Endothelial cell of umbilical vein (primary cell): ENCODE data around the gene RPH3AL. TPM values are rescaled to one million over a fixed set of nuclear protein-coding genes. Genes with fewer than 3 reads are reported as not detected.

Experiments used
- BruUV-seq: library from RNA; stranded (reverse); fragments of 400-500 nt; replicated peaks from 2 replicates; lab custom pipeline; 2021; lab: Mats Ljungman, UMichigan
- CTCF ChIA-PET: fragments of 300-600, 350-600 bp; sonication (Branson Sonifier 250); formaldehyde crosslinking; loops from one replicate; lab custom pipeline; 2021; ENCODE audit warnings: antibody characterized with exemption, inconsistent platforms; lab: Charles Lee
- POLR2A ChIA-PET: fragments of 300-600, 350-600 bp; sonication (Branson Sonifier 250); formaldehyde crosslinking; loops from one replicate; lab custom pipeline; 2021; ENCODE audit warnings: antibody characterized with exemption, inconsistent platforms; lab: Charles Lee
- DNase-seq: peaks from one replicate; pipeline ENCODE4 v3.0.0-alpha.2; 2011; ENCODE audit warnings: low read depth, low spot score
- FAIRE-seq: peaks from 2 replicates; lab custom pipeline; 2011; peaks lifted over from hg19 to GRCh38; lab: Jason Lieb, UNC
- H2AFZ ChIP-seq: 2 replicates; pipeline ENCODE4 v1.6.0; 2012; ENCODE audit warnings: low read depth, low read length, control low read depth, inconsistent platforms
- H3K27ac ChIP-seq: 2 replicates; pipeline ENCODE4 v1.5.1; 2011; ENCODE audit warnings: low read depth, mild to moderate bottlenecking, control low read depth, low read length, moderate library complexity; ENCODE audit not compliant: insufficient read depth
- H3K27me3 ChIP-seq, 2 experiments: 2 replicates each; pipeline versions ENCODE4 v1.6.0 to v1.6.1; 2011; ENCODE audit warnings: low read length in 2 of 2, mixed read lengths in 1 of 2; ENCODE audit not compliant: control insufficient read depth in 2 of 2, insufficient read depth in 2 of 2
- H3K36me3 ChIP-seq, 2 experiments: 2 replicates in 1 of 2; 3 replicates in 1 of 2; pipeline ENCODE4 v1.5.1; 2011; ENCODE audit warnings: low read length in 2 of 2, mild to moderate bottlenecking in 1 of 2, moderate library complexity in 1 of 2; ENCODE audit not compliant: control insufficient read depth in 2 of 2, insufficient read depth in 2 of 2; ENCODE audit errors: extremely low read depth in 1 of 2
- H3K4me1 ChIP-seq: 3 replicates; pipeline ENCODE4 v1.5.1; 2011; ENCODE audit warnings: mild to moderate bottlenecking, low read length; ENCODE audit not compliant: control insufficient read depth, insufficient read depth; ENCODE audit errors: extremely low read depth
- H3K4me2 ChIP-seq: 2 replicates; pipeline ENCODE4 v1.6.1; 2011; ENCODE audit warnings: low read length, control low read depth, mixed read lengths; ENCODE audit not compliant: insufficient read depth
- H3K4me3 ChIP-seq, 3 experiments: fragments of 200-600 bp in 1 of 3; sonication (generic), shearing (Covaris generic) in 1 of 3; replicated peaks in 1 of 3; 2 replicates each; pipeline ENCODE4 v1.5.1; 2011 to 2016; ENCODE audit warnings: control low read depth in 3 of 3, low read length in 3 of 3, mild to moderate bottlenecking in 2 of 3, inconsistent platforms in 1 of 3, low read depth in 1 of 3, moderate library complexity in 1 of 3; ENCODE audit not compliant: insufficient read depth in 1 of 3
- H3K79me2 ChIP-seq: 2 replicates; pipeline ENCODE4 v1.6.0; 2012; ENCODE audit warnings: low read length, inconsistent platforms; ENCODE audit not compliant: control insufficient read depth, insufficient read depth
- H3K9ac ChIP-seq: replicated peaks from 2 replicates; pipeline ENCODE3; 2011; ENCODE audit warnings: low read length, control low read depth; ENCODE audit not compliant: insufficient read depth; ENCODE audit errors: extremely low read depth
- H3K9me1 ChIP-seq: replicated peaks from 3 replicates; pipeline ENCODE4 v1.6.0; 2011; ENCODE audit warnings: mild to moderate bottlenecking, low read length; ENCODE audit not compliant: control insufficient read depth, insufficient read depth; ENCODE audit errors: extremely low read depth
- H3K9me3 ChIP-seq: replicated peaks from 2 replicates; pipeline ENCODE4 v1.5.1; 2012; ENCODE audit warnings: low read length, inconsistent platforms; ENCODE audit not compliant: control insufficient read depth, insufficient read depth
- H4K20me1 ChIP-seq: replicated peaks from 2 replicates; pipeline ENCODE3; 2011; ENCODE audit warnings: mild to moderate bottlenecking, low read length; ENCODE audit not compliant: control insufficient read depth, insufficient read depth; ENCODE audit errors: extremely low read depth
- EZH2 ChIP-seq: IDR thresholded peaks from 2 replicates; pipeline ENCODE4 v1.6.1; 2012; ENCODE audit warnings: borderline replicate concordance, low read depth, mild to moderate bottlenecking, moderate library complexity, low read length, inconsistent platforms; ENCODE audit not compliant: severe bottlenecking
- FOS ChIP-seq: IDR thresholded peaks from 2 replicates; pipeline ENCODE4 v1.6.1; 2011; ENCODE audit warnings: mild to moderate bottlenecking, low read length, moderate library complexity, borderline replicate concordance; ENCODE audit not compliant: insufficient read depth
- GATA2 ChIP-seq: IDR thresholded peaks from 2 replicates; pipeline ENCODE4 v1.7.0; 2011; ENCODE audit warnings: low read depth, mild to moderate bottlenecking, moderate library complexity, mixed read lengths, low read length; ENCODE audit not compliant: insufficient read length, insufficient read depth
- JUN ChIP-seq: IDR thresholded peaks from 2 replicates; pipeline ENCODE4 v1.6.1; 2011; ENCODE audit warnings: borderline replicate concordance, low read depth; ENCODE audit not compliant: insufficient read length, insufficient read depth
- MYC ChIP-seq: IDR thresholded peaks from one replicate; pipeline ENCODE4 v1.6.1; 2011; ENCODE audit warnings: mild to moderate bottlenecking, low read depth, low read length
- POLR2A ChIP-seq: IDR thresholded peaks from 2 replicates; pipeline ENCODE4 v1.6.1; 2012; ENCODE audit warnings: low read depth, mild to moderate bottlenecking, control low read depth, low read length
- POLR2AphosphoS5 ChIP-seq: IDR thresholded peaks from 2 replicates; pipeline ENCODE4 v1.6.1; 2012; ENCODE audit warnings: low read depth, mild to moderate bottlenecking, control low read depth, low read length, moderate library complexity; ENCODE audit not compliant: insufficient read depth
- dilution Hi-C: fragments of 300-500 bp; cut with MboI; formaldehyde crosslinking; loops from one replicate; pipeline ENCODE4 v1.15.0; 2019; ENCODE audit warnings: low sequenced_read_pairs; ENCODE audit not compliant: extremely low pct_ligation_motif_present
- intact Hi-C: fragments of 100-400 bp; cut with micrococcal nuclease; formaldehyde crosslinking; loops from one replicate; pipeline ENCODE4 v1.10.0; 2022
- polyA plus RNA-seq, 4 experiments: library from polyadenylated mRNA; depleted of rRNA in 3 of 4; stranded (reverse) in 3 of 4; unstranded in 1 of 4; fragments of >200 nt; gene quantifications; 2 replicates each; pipeline versions ENCODE4 v1.2.1 to v1.2.3, GENCODE V29; 2011 to 2012; ENCODE audit warnings: missing spikeins in 1 of 4
- total RNA-seq: library from RNA; stranded (reverse); gene quantifications from 2 replicates; pipeline ENCODE4 v1.2.3, GENCODE V29; 2021
- TF ChIP-seq, protein P1 (sequence below): IDR thresholded peaks from 2 replicates; pipeline ENCODE4 v1.6.1; 2011; ENCODE audit not compliant: insufficient read depth, insufficient read length
- TF ChIP-seq, protein P2 (sequence below), 2 donors: IDR thresholded peaks; 1 replicate in 1 of 2; 2 replicates in 1 of 2; pipeline ENCODE4 v1.5.1; 2011; ENCODE audit warnings: low read length in 2 of 2, mild to moderate bottlenecking in 2 of 2, moderate library complexity in 2 of 2, control low read depth in 1 of 2, inconsistent platforms in 1 of 2, low read depth in 1 of 2; ENCODE audit not compliant: insufficient read depth in 1 of 2; ENCODE audit errors: extremely low read depth in 1 of 2

Gene RPH3AL
- total and polyA plus RNA-seq, 2 donors (not counting 3 experiments of a cell fraction or from before 2014, with no cell fraction given), result 4.1 to 7.0 TPM

- TF ChIP-seq, protein P1, sequence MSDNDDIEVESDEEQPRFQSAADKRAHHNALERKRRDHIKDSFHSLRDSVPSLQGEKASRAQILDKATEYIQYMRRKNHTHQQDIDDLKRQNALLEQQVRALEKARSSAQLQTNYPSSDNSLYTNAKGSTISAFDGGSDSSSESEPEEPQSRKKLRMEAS, result no peak
- no peak for TF ChIP-seq JUN
- no peak for TF ChIP-seq FOS
- TF ChIP-seq, protein P2, sequence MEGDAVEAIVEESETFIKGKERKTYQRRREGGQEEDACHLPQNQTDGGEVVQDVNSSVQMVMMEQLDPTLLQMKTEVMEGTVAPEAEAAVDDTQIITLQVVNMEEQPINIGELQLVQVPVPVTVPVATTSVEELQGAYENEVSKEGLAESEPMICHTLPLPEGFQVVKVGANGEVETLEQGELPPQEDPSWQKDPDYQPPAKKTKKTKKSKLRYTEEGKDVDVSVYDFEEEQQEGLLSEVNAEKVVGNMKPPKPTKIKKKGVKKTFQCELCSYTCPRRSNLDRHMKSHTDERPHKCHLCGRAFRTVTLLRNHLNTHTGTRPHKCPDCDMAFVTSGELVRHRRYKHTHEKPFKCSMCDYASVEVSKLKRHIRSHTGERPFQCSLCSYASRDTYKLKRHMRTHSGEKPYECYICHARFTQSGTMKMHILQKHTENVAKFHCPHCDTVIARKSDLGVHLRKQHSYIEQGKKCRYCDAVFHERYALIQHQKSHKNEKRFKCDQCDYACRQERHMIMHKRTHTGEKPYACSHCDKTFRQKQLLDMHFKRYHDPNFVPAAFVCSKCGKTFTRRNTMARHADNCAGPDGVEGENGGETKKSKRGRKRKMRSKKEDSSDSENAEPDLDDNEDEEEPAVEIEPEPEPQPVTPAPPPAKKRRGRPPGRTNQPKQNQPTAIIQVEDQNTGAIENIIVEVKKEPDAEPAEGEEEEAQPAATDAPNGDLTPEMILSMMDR (IDR thresholded peaks at IDR 0.05; ENCODE audit: extremely low read depth in 1 of 2, insufficient read depth in 1 of 2, low read depth in 1 of 2, low read length in 2 of 2), result no peak
- TF ChIP-seq POLR2AphosphoS5, result no peak
- no peak for TF ChIP-seq POLR2A
- no peak for TF ChIP-seq EZH2
- no peak for TF ChIP-seq MYC
- TF ChIP-seq GATA2, result no peak
- Histone ChIP-seq H4K20me1 (no peaks in the 10 kb centered on the region), H3K9me3 (no peaks in the 10 kb centered on the region), H3K4me1 (peaks cover 18% of the 10 kb centered on the region), H2AFZ (peak overlapping the region; percentile 56), H3K27me3 (no peaks in the 10 kb centered on the region), H3K4me2 (peak overlapping the region; percentile 57), H3K9ac (peak overlapping the region; percentile 20), H3K9me1 (no peaks in the 10 kb centered on the region), H3K79me2 (no peaks in the 10 kb centered on the region), H3K36me3 (no peaks in the 10 kb centered on the region), H3K4me3 (no peak overlapping the region), H3K27ac (peak overlapping the region; percentile 67)
- ChIA-PET POLR2A (no interaction called here), CTCF (interaction anchor here (0.6 to 1.3 kb wide), 3 partner anchors 54 to 115 kb away, joined by 3 to 4 read pairs (median 3); no protein-coding TSS in a partner anchor)
- BruUV-seq, result no TSS peak
- DNase-seq (peak; percentile 74), FAIRE-seq (no peak)
- intact Hi-C loops (no loop called here), dilution Hi-C loops (no loop called here)
Measured at GRCh38 chr17:280216-280615, 72.4 kb downstream of the RPH3AL start.
